ENCODE results near the gene MEGF8. TPM values are rescaled to one million over a fixed set of nuclear protein-coding genes. Genes with fewer than 3 reads are reported as not detected.

MEGF8 gene
- total and polyA plus RNA-seq, 2 of the 13 experiments (the other 11 are each of a cell fraction or from before 2014, with no cell fraction given), result 4.0 to 8.8 TPM

DNA sequence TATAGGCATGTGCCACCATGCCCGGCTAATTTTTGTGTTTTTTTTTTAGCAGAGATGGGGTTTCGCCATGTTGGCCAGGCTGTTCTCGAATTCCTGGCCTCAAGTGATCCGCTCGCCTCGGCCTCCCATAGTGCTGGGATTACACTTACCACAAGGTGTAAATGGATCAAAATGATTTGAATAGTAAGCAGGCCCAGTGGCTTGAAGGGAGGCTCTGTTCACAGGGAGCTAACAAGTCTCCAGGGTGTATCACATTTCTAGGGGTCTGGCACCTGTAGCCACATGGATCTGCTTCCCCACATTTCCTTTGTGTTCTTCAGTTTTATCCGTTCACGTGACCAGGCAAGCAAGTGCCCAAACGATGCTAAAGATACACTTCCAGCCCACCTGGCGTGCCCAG lies 78.2 kb downstream of the MEGF8 start (continued):
- TF ChIP-seq, protein P1, sequence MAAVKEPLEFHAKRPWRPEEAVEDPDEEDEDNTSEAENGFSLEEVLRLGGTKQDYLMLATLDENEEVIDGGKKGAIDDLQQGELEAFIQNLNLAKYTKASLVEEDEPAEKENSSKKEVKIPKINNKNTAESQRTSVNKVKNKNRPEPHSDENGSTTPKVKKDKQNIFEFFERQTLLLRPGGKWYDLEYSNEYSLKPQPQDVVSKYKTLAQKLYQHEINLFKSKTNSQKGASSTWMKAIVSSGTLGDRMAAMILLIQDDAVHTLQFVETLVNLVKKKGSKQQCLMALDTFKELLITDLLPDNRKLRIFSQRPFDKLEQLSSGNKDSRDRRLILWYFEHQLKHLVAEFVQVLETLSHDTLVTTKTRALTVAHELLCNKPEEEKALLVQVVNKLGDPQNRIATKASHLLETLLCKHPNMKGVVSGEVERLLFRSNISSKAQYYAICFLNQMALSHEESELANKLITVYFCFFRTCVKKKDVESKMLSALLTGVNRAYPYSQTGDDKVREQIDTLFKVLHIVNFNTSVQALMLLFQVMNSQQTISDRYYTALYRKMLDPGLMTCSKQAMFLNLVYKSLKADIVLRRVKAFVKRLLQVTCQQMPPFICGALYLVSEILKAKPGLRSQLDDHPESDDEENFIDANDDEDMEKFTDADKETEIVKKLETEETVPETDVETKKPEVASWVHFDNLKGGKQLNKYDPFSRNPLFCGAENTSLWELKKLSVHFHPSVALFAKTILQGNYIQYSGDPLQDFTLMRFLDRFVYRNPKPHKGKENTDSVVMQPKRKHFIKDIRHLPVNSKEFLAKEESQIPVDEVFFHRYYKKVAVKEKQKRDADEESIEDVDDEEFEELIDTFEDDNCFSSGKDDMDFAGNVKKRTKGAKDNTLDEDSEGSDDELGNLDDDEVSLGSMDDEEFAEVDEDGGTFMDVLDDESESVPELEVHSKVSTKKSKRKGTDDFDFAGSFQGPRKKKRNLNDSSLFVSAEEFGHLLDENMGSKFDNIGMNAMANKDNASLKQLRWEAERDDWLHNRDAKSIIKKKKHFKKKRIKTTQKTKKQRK (IDR thresholded peaks at IDR 0.05; ENCODE audit: low read length), result no peak
- TF ChIP-seq ZNF230 (CRISPR knock-in tag; IDR thresholded peaks at IDR 0.05) (no peak), ZNF34 (CRISPR knock-in tag; IDR thresholded peaks at IDR 0.05; ENCODE audit: borderline replicate concordance) (no peak), ZNF282 (IDR thresholded peaks at IDR 0.05; ENCODE audit: partially characterized antibody) (no peak), HNRNPK (IDR thresholded peaks at IDR 0.05; ENCODE audit: low read depth, low read length, poor library complexity, severe bottlenecking) (no peak), MEIS1 (CRISPR knock-in tag; IDR thresholded peaks at IDR 0.05; ENCODE audit: borderline replicate concordance) (no peak), AFF4 (CRISPR knock-in tag; IDR thresholded peaks at IDR 0.05) (no peak)
- TF ChIP-seq, protein P2, sequence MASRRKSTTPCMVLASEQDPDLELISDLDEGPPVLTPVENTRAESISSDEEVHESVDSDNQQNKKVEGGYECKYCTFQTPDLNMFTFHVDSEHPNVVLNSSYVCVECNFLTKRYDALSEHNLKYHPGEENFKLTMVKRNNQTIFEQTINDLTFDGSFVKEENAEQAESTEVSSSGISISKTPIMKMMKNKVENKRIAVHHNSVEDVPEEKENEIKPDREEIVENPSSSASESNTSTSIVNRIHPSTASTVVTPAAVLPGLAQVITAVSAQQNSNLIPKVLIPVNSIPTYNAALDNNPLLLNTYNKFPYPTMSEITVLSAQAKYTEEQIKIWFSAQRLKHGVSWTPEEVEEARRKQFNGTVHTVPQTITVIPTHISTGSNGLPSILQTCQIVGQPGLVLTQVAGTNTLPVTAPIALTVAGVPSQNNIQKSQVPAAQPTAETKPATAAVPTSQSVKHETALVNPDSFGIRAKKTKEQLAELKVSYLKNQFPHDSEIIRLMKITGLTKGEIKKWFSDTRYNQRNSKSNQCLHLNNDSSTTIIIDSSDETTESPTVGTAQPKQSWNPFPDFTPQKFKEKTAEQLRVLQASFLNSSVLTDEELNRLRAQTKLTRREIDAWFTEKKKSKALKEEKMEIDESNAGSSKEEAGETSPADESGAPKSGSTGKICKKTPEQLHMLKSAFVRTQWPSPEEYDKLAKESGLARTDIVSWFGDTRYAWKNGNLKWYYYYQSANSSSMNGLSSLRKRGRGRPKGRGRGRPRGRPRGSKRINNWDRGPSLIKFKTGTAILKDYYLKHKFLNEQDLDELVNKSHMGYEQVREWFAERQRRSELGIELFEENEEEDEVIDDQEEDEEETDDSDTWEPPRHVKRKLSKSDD (CRISPR knock-in tag; IDR thresholded peaks at IDR 0.05; ENCODE audit: low read depth), result no peak
